Measurements from ENCODE around the gene PRLH.

- TF ChIP-seq EZH2phosphoT487 (IDR thresholded peaks at IDR 0.05; ENCODE audit: low read depth) (no peak), CTCF (IDR thresholded peaks at IDR 0.05; ENCODE audit: low read depth, low read length) (no peak)
These were observed 8.8 kb downstream of the PRLH start for GRCh38 chr2:237574894-237575868.

Data from OCI-LY3 (cell line).